ENCODE results near the gene PLA2G6.

The PLA2G6 gene

GRCh38 chr22:38111925-38112355 is 69.7 kb downstream of the PLA2G6 start:
- CTCF ChIA-PET = interaction anchor here (1.0 to 5.6 kb wide), 3 partner anchors 12 to 117 kb away, joined by 3 to 44 read pairs (median 3); no protein-coding TSS in a partner anchor
- H3K9me3 ChIP-seq (ENCODE audit: control extremely low read depth in 1 of 5, control insufficient read depth in 4 of 5, insufficient read depth in 2 of 5, low read depth in 1 of 5, low read length in 4 of 5) = no peaks in the 10 kb centered on the region

GRCh38 chr22:38110863-38111852 is 70.5 kb downstream of the PLA2G6 start:
- Histone ChIP-seq H3K4me1 (ENCODE audit: control extremely low read depth in 1 of 4, control insufficient read depth in 4 of 4, insufficient read depth in 4 of 4, low read length in 3 of 4) (peaks cover 0 to 3% (median 0%) of the 10 kb centered on the region in 4 experiments), H3K36me3 (ENCODE audit: control insufficient read depth in 4 of 4, insufficient read depth in 4 of 4, low read length in 3 of 4) (peaks cover 0 to 32% (median 10%) of the 10 kb centered on the region in 4 experiments), H3K4me3 (ENCODE audit: control insufficient read depth in 1 of 7, extremely low read depth in 1 of 7, insufficient read depth in 4 of 7, low read depth in 2 of 7, low read length in 6 of 7) (no peak overlapping the region), H3K9me3 (ENCODE audit: control extremely low read depth in 1 of 5, control insufficient read depth in 4 of 5, insufficient read depth in 2 of 5, low read depth in 1 of 5, low read length in 4 of 5) (no peaks in the 10 kb centered on the region), H3K27me3 (replicated peaks in 2 of 5; ENCODE audit: control insufficient read depth in 4 of 5, insufficient read depth in 5 of 5, low read length in 4 of 5) (no peaks in the 10 kb centered on the region), H3K27ac (ENCODE audit: insufficient read depth in 1 of 2, low read depth in 1 of 2, low read length in 2 of 2, poor library complexity in 1 of 2, severe bottlenecking in 2 of 2) (no peak overlapping the region)
- ChIA-PET POLR2A (no interaction called here), CTCF (interaction anchor here (1.0 to 5.6 kb wide), 2 partner anchors 59 to 118 kb away, joined by 3 to 44 read pairs; no protein-coding TSS in a partner anchor)
- WGBS (ENCODE audit: insufficient coverage) = 94% methylated on average over 19 of the region's 30 CpGs
- DNase-seq = no peak

More at GRCh38 chr22:38111925-38112355, 69.7 kb downstream of the PLA2G6 start:
- H3K27ac ChIP-seq (ENCODE audit: insufficient read depth in 1 of 2, low read depth in 1 of 2, low read length in 2 of 2, poor library complexity in 1 of 2, severe bottlenecking in 2 of 2) = no peak overlapping the region
- POLR2A ChIA-PET = no interaction called here
- WGBS (ENCODE audit: insufficient coverage) = 94% methylated on average over 11 of the region's 11 CpGs
- DNase-seq = no peak
- H3K27me3 ChIP-seq (replicated peaks in 2 of 5; ENCODE audit: control insufficient read depth in 4 of 5, insufficient read depth in 5 of 5, low read length in 4 of 5) = no peaks in the 10 kb centered on the region
- peaks cover 0 to 3% (median 0%) of the 10 kb centered on the region in 4 experiments for H3K4me1 ChIP-seq (ENCODE audit: control extremely low read depth in 1 of 4, control insufficient read depth in 4 of 4, insufficient read depth in 4 of 4, low read length in 3 of 4)
- H3K4me3 ChIP-seq (ENCODE audit: control insufficient read depth in 1 of 7, extremely low read depth in 1 of 7, insufficient read depth in 4 of 7, low read depth in 2 of 7, low read length in 6 of 7) = no peak overlapping the region
- peaks cover 0 to 32% (median 10%) of the 10 kb centered on the region in 4 experiments for H3K36me3 ChIP-seq (ENCODE audit: control insufficient read depth in 4 of 4, insufficient read depth in 4 of 4, low read length in 3 of 4)

GRCh38 chr22:38110008-38110862 is 71.4 kb downstream of the PLA2G6 start, which contains the start of gene BAIAP2L2:
Gene BAIAP2L2, minus strand, starts transcription at chr22:38110684. Its CDS starts 159 bp downstream, at chr22:38110525.
- Histone ChIP-seq H3K27me3 (replicated peaks in 2 of 5; ENCODE audit: control insufficient read depth in 4 of 5, insufficient read depth in 5 of 5, low read length in 4 of 5) (no peaks in the 10 kb centered on the region), H3K27ac (ENCODE audit: insufficient read depth in 1 of 2, low read depth in 1 of 2, low read length in 2 of 2, poor library complexity in 1 of 2, severe bottlenecking in 2 of 2) (no peak within 1 kb of the TSS), H3K36me3 (ENCODE audit: control insufficient read depth in 4 of 4, insufficient read depth in 4 of 4, low read length in 3 of 4) (peaks cover 0 to 24% (median 9%) of the 10 kb centered on the region in 4 experiments), H3K4me1 (ENCODE audit: control extremely low read depth in 1 of 4, control insufficient read depth in 4 of 4, insufficient read depth in 4 of 4, low read length in 3 of 4) (peaks cover 0 to 3% (median 0%) of the 10 kb centered on the region in 4 experiments), H3K9me3 (ENCODE audit: control extremely low read depth in 1 of 5, control insufficient read depth in 4 of 5, insufficient read depth in 2 of 5, low read depth in 1 of 5, low read length in 4 of 5) (no peaks in the 10 kb centered on the region), H3K4me3 (ENCODE audit: control insufficient read depth in 1 of 7, extremely low read depth in 1 of 7, insufficient read depth in 4 of 7, low read depth in 2 of 7, low read length in 6 of 7) (no peak within 1 kb of the TSS)
- POLR2A ChIA-PET = no interaction called here
- peak in 1 of 3 donors; percentile 17 for DNase-seq
- 94% methylated on average over 15 of the region's 19 CpGs for WGBS (ENCODE audit: insufficient coverage)
- CTCF ChIA-PET = interaction anchor here (0.5 kb wide), 1 partner anchor 87 kb away, joined by 3 read pairs; no protein-coding TSS in a partner anchor

GRCh38 chr22:38109371-38110001 is 72.1 kb downstream of the PLA2G6 start:
- POLR2A ChIA-PET = no interaction called here
- no peak overlapping the region for H3K4me3 ChIP-seq (ENCODE audit: control insufficient read depth in 1 of 7, extremely low read depth in 1 of 7, insufficient read depth in 4 of 7, low read depth in 2 of 7, low read length in 6 of 7)
- H3K27me3 ChIP-seq (replicated peaks in 2 of 5; ENCODE audit: control insufficient read depth in 4 of 5, insufficient read depth in 5 of 5, low read length in 4 of 5) = no peaks in the 10 kb centered on the region
- CTCF ChIA-PET = interaction anchor here (0.5 to 1.0 kb wide), 2 partner anchors 88 to 121 kb away, joined by 3 read pairs; no protein-coding TSS in a partner anchor
- no peaks in the 10 kb centered on the region for H3K9me3 ChIP-seq (ENCODE audit: control extremely low read depth in 1 of 5, control insufficient read depth in 4 of 5, insufficient read depth in 2 of 5, low read depth in 1 of 5, low read length in 4 of 5)
- peaks cover 0 to 21% (median 8%) of the 10 kb centered on the region in 4 experiments for H3K36me3 ChIP-seq (ENCODE audit: control insufficient read depth in 4 of 4, insufficient read depth in 4 of 4, low read length in 3 of 4)
- 93% methylated on average over 16 of the region's 22 CpGs for WGBS (ENCODE audit: insufficient coverage)
- H3K27ac ChIP-seq (ENCODE audit: insufficient read depth in 1 of 2, low read depth in 1 of 2, low read length in 2 of 2, poor library complexity in 1 of 2, severe bottlenecking in 2 of 2) = no peak overlapping the region
- DNase-seq = peak; percentile 25 to 92 (median 79)
- H3K4me1 ChIP-seq (ENCODE audit: control extremely low read depth in 1 of 4, control insufficient read depth in 4 of 4, insufficient read depth in 4 of 4, low read length in 3 of 4) = peaks cover 0 to 7% (median 4%) of the 10 kb centered on the region in 4 experiments

- Histone ChIP-seq H3K36me3 (ENCODE audit: control insufficient read depth in 4 of 4, insufficient read depth in 4 of 4, low read length in 3 of 4) (peaks cover 0 to 19% (median 8%) of the 10 kb centered on the region in 4 experiments), H3K4me3 (ENCODE audit: control insufficient read depth in 1 of 7, extremely low read depth in 1 of 7, insufficient read depth in 4 of 7, low read depth in 2 of 7, low read length in 6 of 7) (no peak overlapping the region), H3K27ac (ENCODE audit: insufficient read depth in 1 of 2, low read depth in 1 of 2, low read length in 2 of 2, poor library complexity in 1 of 2, severe bottlenecking in 2 of 2) (no peak overlapping the region), H3K4me1 (ENCODE audit: control extremely low read depth in 1 of 4, control insufficient read depth in 4 of 4, insufficient read depth in 4 of 4, low read length in 3 of 4) (peaks cover 0 to 6% (median 4%) of the 10 kb centered on the region in 4 experiments), H3K27me3 (replicated peaks in 2 of 5; ENCODE audit: control insufficient read depth in 4 of 5, insufficient read depth in 5 of 5, low read length in 4 of 5) (no peaks in the 10 kb centered on the region), H3K9me3 (ENCODE audit: control extremely low read depth in 1 of 5, control insufficient read depth in 4 of 5, insufficient read depth in 2 of 5, low read depth in 1 of 5, low read length in 4 of 5) (no peaks in the 10 kb centered on the region)
- ChIA-PET POLR2A (no interaction called here), CTCF (interaction anchor here (1.0 kb wide), 1 partner anchor 122 kb away, joined by 3 read pairs; no protein-coding TSS in a partner anchor)
- 97% methylated on average over 13 of the region's 15 CpGs for WGBS (ENCODE audit: insufficient coverage)
- peak; percentile 3 to 66 (median 38) for DNase-seq
Observed at GRCh38 chr22:38108561-38109319, 72.9 kb downstream of the PLA2G6 start.
